ENCODE results near the gene OARD1.

OARD1 gene

GRCh38 chr6:41071923-41072835 lies at the start of gene OARD1:
Gene OARD1, minus strand, starts transcription at chr6:41072356. Its CDS starts 722 bp downstream, at chr6:41071634.
- DNase-seq = peak; percentile 99

- no peak for DNase-seq
Measured at GRCh38 chr6:41120058-41120457, 47.9 kb upstream of the OARD1 start.

GRCh38 chr6:41119508-41119907 lies 47.4 kb upstream of the OARD1 start:
- DNase-seq = no peak

GRCh38 chr6:41115027-41115426 lies 42.9 kb upstream of the OARD1 start:
- DNase-seq = peak; percentile 33

GRCh38 chr6:41111017-41111416 lies 38.9 kb upstream of the OARD1 start:
- DNase-seq = no peak

GRCh38 chr6:41103847-41104246 lies 31.7 kb upstream of the OARD1 start:
- no peak for DNase-seq

- DNase-seq = no peak
Measured at GRCh38 chr6:41100871-41101287, 28.7 kb upstream of the OARD1 start.

- DNase-seq = no peak
Measured at GRCh38 chr6:41098366-41098765, 26.2 kb upstream of the OARD1 start.

- DNase-seq = no peak
Measured at GRCh38 chr6:41097467-41098090, 25.4 kb upstream of the OARD1 start.

GRCh38 chr6:41093729-41094128 lies 21.6 kb upstream of the OARD1 start:
- no peak for DNase-seq

- peak; percentile 52 for DNase-seq
Measured at GRCh38 chr6:41092421-41093140, 20.4 kb upstream of the OARD1 start.

- no peak for DNase-seq
Measured at GRCh38 chr6:41090841-41091761, 18.9 kb upstream of the OARD1 start.

GRCh38 chr6:41088451-41088850 lies 16.3 kb upstream of the OARD1 start:
- DNase-seq = no peak

- no peak for DNase-seq
Measured at GRCh38 chr6:41085182-41085581, 13.0 kb upstream of the OARD1 start.

- no peak for DNase-seq
Measured at GRCh38 chr6:41083072-41083471, 10.9 kb upstream of the OARD1 start.

- no peak for DNase-seq
Measured at GRCh38 chr6:41080621-41081020, 8.5 kb upstream of the OARD1 start.

GRCh38 chr6:41079080-41079479 lies 6.9 kb upstream of the OARD1 start:
- DNase-seq = no peak

- DNase-seq = no peak
Measured at GRCh38 chr6:41078101-41078500, 5.9 kb upstream of the OARD1 start.

- no peak for DNase-seq
Measured at GRCh38 chr6:41077536-41077935, 5.4 kb upstream of the OARD1 start.

- DNase-seq = no peak
Measured at GRCh38 chr6:41075651-41076626, 3.8 kb upstream of the OARD1 start.
